ENCODE data around the gene DCST1.

DNA sequence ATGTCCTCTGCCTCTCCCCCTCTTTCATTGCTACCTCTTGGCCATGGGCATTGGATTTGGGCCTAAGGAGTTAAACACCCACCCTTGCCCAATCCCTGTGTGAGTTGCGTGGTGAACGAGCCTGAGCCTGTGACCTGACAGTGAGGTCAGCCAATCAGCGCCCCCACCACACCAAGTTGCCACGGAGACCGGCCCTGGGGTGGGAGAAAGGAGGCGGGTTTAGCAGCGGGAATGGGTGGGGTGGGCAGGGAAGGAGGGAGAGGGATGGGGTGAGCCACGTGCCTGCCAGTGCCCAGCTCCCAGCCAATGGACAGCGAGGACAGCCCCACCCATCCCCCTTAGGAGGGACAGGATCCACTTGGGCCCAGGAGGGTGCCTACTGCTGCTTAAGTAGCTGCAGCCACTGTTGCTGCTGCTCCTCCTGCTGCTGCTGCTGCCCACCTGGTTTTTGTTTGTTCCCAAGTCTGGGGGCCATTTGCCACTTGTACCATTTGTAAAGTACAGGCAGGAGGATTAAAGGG is 21.5 kb upstream of the DCST1 start:
- TF ChIP-seq, protein P1, sequence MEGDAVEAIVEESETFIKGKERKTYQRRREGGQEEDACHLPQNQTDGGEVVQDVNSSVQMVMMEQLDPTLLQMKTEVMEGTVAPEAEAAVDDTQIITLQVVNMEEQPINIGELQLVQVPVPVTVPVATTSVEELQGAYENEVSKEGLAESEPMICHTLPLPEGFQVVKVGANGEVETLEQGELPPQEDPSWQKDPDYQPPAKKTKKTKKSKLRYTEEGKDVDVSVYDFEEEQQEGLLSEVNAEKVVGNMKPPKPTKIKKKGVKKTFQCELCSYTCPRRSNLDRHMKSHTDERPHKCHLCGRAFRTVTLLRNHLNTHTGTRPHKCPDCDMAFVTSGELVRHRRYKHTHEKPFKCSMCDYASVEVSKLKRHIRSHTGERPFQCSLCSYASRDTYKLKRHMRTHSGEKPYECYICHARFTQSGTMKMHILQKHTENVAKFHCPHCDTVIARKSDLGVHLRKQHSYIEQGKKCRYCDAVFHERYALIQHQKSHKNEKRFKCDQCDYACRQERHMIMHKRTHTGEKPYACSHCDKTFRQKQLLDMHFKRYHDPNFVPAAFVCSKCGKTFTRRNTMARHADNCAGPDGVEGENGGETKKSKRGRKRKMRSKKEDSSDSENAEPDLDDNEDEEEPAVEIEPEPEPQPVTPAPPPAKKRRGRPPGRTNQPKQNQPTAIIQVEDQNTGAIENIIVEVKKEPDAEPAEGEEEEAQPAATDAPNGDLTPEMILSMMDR (conservative IDR thresholded peaks at IDR 0.05) = no peak
- no peak for TF ChIP-seq ZFX (IDR thresholded peaks at IDR 0.05)

Measured in C4-2B (cell line).